ENCODE data around the gene DCTN3. TPM values are rescaled to one million over a fixed set of nuclear protein-coding genes. Genes with fewer than 3 reads are reported as not detected.
A peak's percentile ranks its signal among the peaks of the same experiment; 100 is the strongest.

Gene DCTN3
- polyA plus RNA-seq, 3 donors, result 120 to 174 (median 143) TPM

DNA sequence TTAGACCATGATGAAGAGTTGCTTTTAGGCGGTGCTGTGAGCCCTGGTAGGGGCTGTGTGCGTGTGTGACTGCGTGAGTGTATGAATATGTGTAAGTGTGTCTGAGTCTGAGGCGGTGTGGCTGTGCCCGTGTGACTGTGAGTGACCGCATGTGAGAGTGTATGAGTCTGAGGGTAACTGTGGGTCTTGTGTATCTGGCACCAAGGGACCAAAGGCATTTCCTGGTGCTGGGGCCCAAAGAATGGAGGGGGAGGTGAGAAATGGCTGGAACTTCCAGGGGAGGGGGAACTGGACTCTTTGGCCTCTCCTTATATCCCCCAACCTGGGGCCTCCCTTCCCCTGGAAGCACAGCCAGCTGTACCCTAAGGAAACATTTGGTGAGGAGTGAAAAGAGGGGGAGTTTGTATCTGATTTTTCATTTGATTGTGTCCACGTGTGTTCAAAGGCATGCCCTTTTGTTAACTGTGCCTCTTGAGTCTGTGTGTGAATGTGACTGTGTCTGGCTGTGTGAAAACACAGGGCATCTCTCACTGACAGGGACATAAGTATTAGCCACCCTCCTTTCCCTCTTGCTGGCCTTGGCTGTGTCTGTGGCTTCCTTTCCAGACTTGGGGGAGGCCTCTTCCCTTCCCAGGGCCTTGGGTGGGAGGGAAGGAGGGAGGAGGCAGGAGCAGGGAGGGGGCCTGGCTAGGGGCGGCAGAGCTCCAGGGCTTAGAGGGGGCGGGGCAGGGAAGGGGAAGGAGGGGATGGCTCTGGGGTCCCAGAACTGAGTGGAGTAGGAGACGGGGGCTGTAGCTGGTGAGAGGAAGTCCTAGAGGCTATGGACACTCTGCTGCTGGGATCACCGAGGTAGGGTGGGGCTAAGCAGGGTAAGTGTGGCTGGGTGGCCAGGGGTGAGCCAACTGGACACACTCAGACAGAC lies 33.1 kb upstream of the DCTN3 start:
- peaks cover 8 to 14% (median 8%) of the 10 kb centered on the region in 3 donors for H3K27me3 Mint-ChIP-seq (ENCODE audit: low read depth in 3 of 3)
- 79% methylated on average over 8 of the region's 11 CpGs for WGBS (ENCODE audit: insufficient coverage)
- H3K4me1 Mint-ChIP-seq, result peaks cover 25% of the 10 kb centered on the region
- H2AFZ ChIP-seq (ENCODE audit: insufficient read depth, low read depth, low read length, poor library complexity, severe bottlenecking), result no peak overlapping the region
- H3K4me3 ChIP-seq (replicated peaks in 1 of 3; ENCODE audit: low read depth in 2 of 3, low read length in 3 of 3), result no peak overlapping the region
- H3K36me3 Mint-ChIP-seq, result peaks cover 28 to 36% of the 10 kb centered on the region in 2 donors
- intact Hi-C loops (cut with micrococcal nuclease), result no loop called here
- peaks cover 5 to 10% of the 10 kb centered on the region in 2 donors for H3K4me1 ChIP-seq (ENCODE audit: control insufficient read depth in 1 of 2, insufficient read depth in 2 of 2, low read length in 2 of 2)
- peak overlapping the region in 2 of 7 donors; percentile 26 to 34 for H3K27ac Mint-ChIP-seq
- no peak overlapping the region for H3K4me3 Mint-ChIP-seq
- H3K27me3 ChIP-seq (ENCODE audit: control insufficient read depth in 2 of 2, insufficient read depth in 2 of 2, low read length in 2 of 2), result no peaks in the 10 kb centered on the region
- H3K9me3 ChIP-seq (replicated peaks in 1 of 2; ENCODE audit: control insufficient read depth in 1 of 2, insufficient read depth in 1 of 2, low read length in 2 of 2), result no peaks in the 10 kb centered on the region
- H4K20me1 ChIP-seq (ENCODE audit: insufficient read depth, low read length), result no peaks in the 10 kb centered on the region
- H3K27ac ChIP-seq (ENCODE audit: low read depth in 1 of 2, low read length in 2 of 2), result no peak overlapping the region
- H3K9me3 Mint-ChIP-seq, result peaks cover 0 to 4% (median 0%) of the 10 kb centered on the region in 7 donors
- H3K4me2 ChIP-seq (replicated peaks; ENCODE audit: extremely low read depth, low read length, poor library complexity, severe bottlenecking), result no peak overlapping the region
- no peak for DNase-seq
- TF ChIP-seq, protein P1, sequence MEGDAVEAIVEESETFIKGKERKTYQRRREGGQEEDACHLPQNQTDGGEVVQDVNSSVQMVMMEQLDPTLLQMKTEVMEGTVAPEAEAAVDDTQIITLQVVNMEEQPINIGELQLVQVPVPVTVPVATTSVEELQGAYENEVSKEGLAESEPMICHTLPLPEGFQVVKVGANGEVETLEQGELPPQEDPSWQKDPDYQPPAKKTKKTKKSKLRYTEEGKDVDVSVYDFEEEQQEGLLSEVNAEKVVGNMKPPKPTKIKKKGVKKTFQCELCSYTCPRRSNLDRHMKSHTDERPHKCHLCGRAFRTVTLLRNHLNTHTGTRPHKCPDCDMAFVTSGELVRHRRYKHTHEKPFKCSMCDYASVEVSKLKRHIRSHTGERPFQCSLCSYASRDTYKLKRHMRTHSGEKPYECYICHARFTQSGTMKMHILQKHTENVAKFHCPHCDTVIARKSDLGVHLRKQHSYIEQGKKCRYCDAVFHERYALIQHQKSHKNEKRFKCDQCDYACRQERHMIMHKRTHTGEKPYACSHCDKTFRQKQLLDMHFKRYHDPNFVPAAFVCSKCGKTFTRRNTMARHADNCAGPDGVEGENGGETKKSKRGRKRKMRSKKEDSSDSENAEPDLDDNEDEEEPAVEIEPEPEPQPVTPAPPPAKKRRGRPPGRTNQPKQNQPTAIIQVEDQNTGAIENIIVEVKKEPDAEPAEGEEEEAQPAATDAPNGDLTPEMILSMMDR (IDR thresholded peaks at IDR 0.05), result no peak
- no peaks in the 10 kb centered on the region for H3K79me2 ChIP-seq (ENCODE audit: insufficient read depth, low read length)
- H3K36me3 ChIP-seq (replicated peaks in 1 of 2; ENCODE audit: control insufficient read depth in 1 of 2, insufficient read depth in 2 of 2, low read length in 2 of 2), result peaks cover 16 to 26% of the 10 kb centered on the region in 2 donors
- no peak overlapping the region for H3K9ac ChIP-seq (ENCODE audit: insufficient read depth, low read length, poor library complexity, severe bottlenecking)

DNA sequence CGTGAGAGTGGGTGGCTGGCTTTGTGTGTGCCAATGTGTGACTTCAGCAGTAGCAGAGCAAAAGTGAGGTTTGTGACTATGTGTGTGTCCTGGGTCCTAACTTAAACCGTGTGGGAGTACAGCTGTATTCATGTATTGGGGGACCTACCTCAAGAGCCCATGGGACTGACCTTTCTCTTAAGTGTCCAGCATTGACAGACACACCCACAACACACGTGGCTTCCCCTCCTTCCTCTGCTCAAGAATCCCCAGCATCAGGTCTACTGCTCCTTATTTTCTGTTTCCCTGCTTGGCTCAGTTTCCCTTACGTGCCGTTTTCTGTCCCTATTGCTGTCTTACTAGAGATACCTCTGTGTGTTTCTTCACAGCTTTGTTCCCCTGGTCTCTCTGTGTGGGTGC lies 32.3 kb upstream of the DCTN3 start:
- Histone ChIP-seq H3K9me3 (replicated peaks in 1 of 2; ENCODE audit: control insufficient read depth in 1 of 2, insufficient read depth in 1 of 2, low read length in 2 of 2) (no peaks in the 10 kb centered on the region), H3K4me1 (ENCODE audit: control insufficient read depth in 1 of 2, insufficient read depth in 2 of 2, low read length in 2 of 2) (peaks cover 10 to 14% of the 10 kb centered on the region in 2 donors), H4K20me1 (ENCODE audit: insufficient read depth, low read length) (peaks cover 7% of the 10 kb centered on the region), H3K36me3 (replicated peaks in 1 of 2; ENCODE audit: control insufficient read depth in 1 of 2, insufficient read depth in 2 of 2, low read length in 2 of 2) (peaks cover 18 to 30% of the 10 kb centered on the region in 2 donors), H3K27me3 (ENCODE audit: control insufficient read depth in 2 of 2, insufficient read depth in 2 of 2, low read length in 2 of 2) (no peaks in the 10 kb centered on the region), H3K4me3 (replicated peaks in 1 of 3; ENCODE audit: low read depth in 2 of 3, low read length in 3 of 3) (no peak overlapping the region), H3K4me2 (replicated peaks; ENCODE audit: extremely low read depth, low read length, poor library complexity, severe bottlenecking) (peak overlapping the region; percentile 46), H3K79me2 (ENCODE audit: insufficient read depth, low read length) (no peaks in the 10 kb centered on the region), H3K27ac (ENCODE audit: low read depth in 1 of 2, low read length in 2 of 2) (no peak overlapping the region), H3K9ac (ENCODE audit: insufficient read depth, low read length, poor library complexity, severe bottlenecking) (no peak overlapping the region), H2AFZ (ENCODE audit: insufficient read depth, low read depth, low read length, poor library complexity, severe bottlenecking) (no peak overlapping the region)
- Mint-ChIP-seq H3K27ac (peak overlapping the region in 2 of 7 donors; percentile 1 to 26), H3K27me3 (ENCODE audit: low read depth in 3 of 3) (peaks cover 8 to 14% (median 8%) of the 10 kb centered on the region in 3 donors), H3K4me3 (peak overlapping the region; percentile 54 to 72), H3K4me1 (peaks cover 31% of the 10 kb centered on the region), H3K36me3 (peaks cover 34 to 44% of the 10 kb centered on the region in 2 donors), H3K9me3 (peaks cover 0 to 4% (median 0%) of the 10 kb centered on the region in 7 donors)
- TF ChIP-seq, protein P1 (IDR thresholded peaks at IDR 0.05), result no peak
- intact Hi-C loops (cut with micrococcal nuclease), result no loop called here
- 65% methylated on average over 3 of the region's 5 CpGs for WGBS (ENCODE audit: insufficient coverage)
- DNase-seq, result no peak

Measured in CD14-positive monocyte (primary cell).